OCI-LY7 (cell line): Measurements from ENCODE around the gene MYCBPAP. TPM values are rescaled to one million over a fixed set of nuclear protein-coding genes. Genes with fewer than 3 reads are reported as not detected.

ENCODE experiments used
- BruUV-seq: library from RNA; stranded (reverse); fragments of 400-500 nt; replicated peaks from 2 replicates; lab custom pipeline; 2021; lab: Mats Ljungman, UMichigan
- CTCF ChIA-PET: fragments of 300-600 bp; sonication (Branson Sonifier 250); formaldehyde crosslinking; loops from one replicate; lab custom pipeline; 2022; ENCODE audit warnings: antibody characterized with exemption; ENCODE audit not compliant: unreplicated experiment; lab: Charles Lee
- POLR2A ChIA-PET: fragments of 300-600 bp; sonication (Branson Sonifier 250); formaldehyde crosslinking; loops from one replicate; lab custom pipeline; 2022; ENCODE audit warnings: antibody characterized with exemption; lab: Charles Lee
- DNase-seq: peaks from one replicate; pipeline ENCODE4 v3.0.0-alpha.2; 2015; ENCODE audit warnings: low spot score
- H2AFZ ChIP-seq: fragments of 200-600 bp; sonication (generic), shearing (Covaris generic); 2 replicates; pipeline ENCODE4 v1.6.1; 2014; ENCODE audit warnings: mild to moderate bottlenecking, antibody characterized with exemption, low read length, moderate library complexity
- H3K27ac ChIP-seq: fragments of 200-600 bp; sonication (generic); 2 replicates; pipeline ENCODE4 v1.5.1; 2014; ENCODE audit warnings: mixed run types, low read depth, mild to moderate bottlenecking, moderate library complexity, low read length, inconsistent platforms; ENCODE audit not compliant: poor library complexity, severe bottlenecking
- H3K36me3 ChIP-seq: fragments of 200-600 bp; sonication (generic); 2 replicates; pipeline ENCODE4 v1.6.1; 2014; ENCODE audit warnings: mild to moderate bottlenecking, antibody characterized with exemption, low read length, moderate library complexity, mixed read lengths; ENCODE audit not compliant: insufficient read depth
- H3K4me1 ChIP-seq: fragments of 200-600 bp; sonication (generic); 2 replicates; pipeline ENCODE4 v1.5.1; 2014; ENCODE audit warnings: mild to moderate bottlenecking, low read length; ENCODE audit not compliant: insufficient read depth, poor library complexity, severe bottlenecking
- H3K4me2 ChIP-seq: fragments of 200-600 bp; sonication (generic); 2 replicates; pipeline ENCODE4 v1.6.1; 2014; ENCODE audit warnings: mild to moderate bottlenecking, low read length
- H3K4me3 ChIP-seq: fragments of 200-600 bp; sonication (generic); 2 replicates; pipeline ENCODE4 v1.5.1; 2014; ENCODE audit warnings: mild to moderate bottlenecking, low read depth, low read length; ENCODE audit not compliant: poor library complexity, severe bottlenecking
- H3K79me2 ChIP-seq: fragments of 200-600 bp; sonication (generic); 2 replicates; pipeline ENCODE4 v1.6.1; 2016; ENCODE audit warnings: low read depth, mild to moderate bottlenecking, low read length, moderate library complexity, mixed read lengths; ENCODE audit not compliant: insufficient read depth
- H3K9me2 ChIP-seq: fragments of 200-600 bp; sonication (generic); 2 replicates; pipeline ENCODE4 v1.6.1; 2016; ENCODE audit warnings: mild to moderate bottlenecking, low read length, mixed read lengths; ENCODE audit not compliant: insufficient read depth
- H3K9me3 ChIP-seq: fragments of 200-600 bp; sonication (generic); 2 replicates; pipeline ENCODE4 v1.6.1; 2014; ENCODE audit warnings: mild to moderate bottlenecking, mixed run types, low read length, mixed read lengths
- H4K20me1 ChIP-seq: fragments of 200-600 bp; sonication (generic); 2 replicates; pipeline ENCODE4 v1.6.1; 2014; ENCODE audit warnings: mild to moderate bottlenecking, antibody characterized with exemption, low read length, moderate library complexity, mixed read lengths; ENCODE audit not compliant: insufficient read depth
- CTCF ChIP-seq: fragments of 200-600 bp; sonication (generic); conservative IDR thresholded peaks from 2 replicates; pipeline ENCODE4 v1.5.1; 2014; ENCODE audit warnings: mild to moderate bottlenecking, antibody characterized with exemption, low read length, moderate library complexity, mixed read lengths
- EZH2phosphoT487 ChIP-seq: fragments of 200-600 bp; sonication (generic); IDR thresholded peaks from 2 replicates; pipeline ENCODE4 v1.6.1; 2018; ENCODE audit warnings: low read depth, borderline replicate concordance, mild to moderate bottlenecking, mixed run types, antibody characterized with exemption, low read length, moderate library complexity, mixed read lengths
- intact Hi-C: fragments of 100-400 bp; cut with micrococcal nuclease; formaldehyde crosslinking; loops from one replicate; pipeline ENCODE4 v1.10.0; 2022; ENCODE audit not compliant: unreplicated experiment
- total RNA-seq, 2 experiments: library from RNA; depleted of rRNA in 1 of 2; stranded (reverse); fragments of >200 nt in 1 of 2; shearing (Covaris generic) in 1 of 2; gene quantifications; 2 replicates each; pipeline ENCODE4 v1.2.3, GENCODE V29; 2014 to 2022

The MYCBPAP gene
- total RNA-seq, 2 experiments from 2014 or later = 5.0 to 6.8 TPM

GRCh38 chr17:50573866-50574611 lies 65.8 kb downstream of the MYCBPAP start:
- no peak overlapping the region for H3K27ac ChIP-seq
- H3K4me3 ChIP-seq = no peak overlapping the region
- H3K4me2 ChIP-seq = no peak overlapping the region
- no peaks in the 10 kb centered on the region for H4K20me1 ChIP-seq
- no peaks in the 10 kb centered on the region for H3K4me1 ChIP-seq
- intact Hi-C loops = no loop called here
- H3K36me3 ChIP-seq = no peaks in the 10 kb centered on the region
- TF ChIP-seq CTCF = no peak
- TF ChIP-seq EZH2phosphoT487 = no peak
- H3K9me2 ChIP-seq = no peaks in the 10 kb centered on the region
- CTCF ChIA-PET = no interaction called here
- no peaks in the 10 kb centered on the region for H3K9me3 ChIP-seq
- H3K79me2 ChIP-seq = no peaks in the 10 kb centered on the region
- BruUV-seq = no TSS peak
- DNase-seq = no peak
- no peak overlapping the region for H2AFZ ChIP-seq
- POLR2A ChIA-PET = no interaction called here

GRCh38 chr17:50575581-50576210 lies 67.5 kb downstream of the MYCBPAP start:
- no peak overlapping the region for H2AFZ ChIP-seq
- DNase-seq = no peak
- no peak overlapping the region for H3K27ac ChIP-seq
- TF ChIP-seq EZH2phosphoT487 (no peak), CTCF (0 out of 2 replicates have a peak, but pooled peaks have one; percentile 22)
- intact Hi-C loops = no loop called here
- POLR2A ChIA-PET = no interaction called here
- H4K20me1 ChIP-seq = no peaks in the 10 kb centered on the region
- CTCF ChIA-PET = no interaction called here
- no peaks in the 10 kb centered on the region for H3K4me1 ChIP-seq
- no peaks in the 10 kb centered on the region for H3K9me3 ChIP-seq
- no peaks in the 10 kb centered on the region for H3K79me2 ChIP-seq
- H3K4me2 ChIP-seq = no peak overlapping the region
- H3K9me2 ChIP-seq = no peaks in the 10 kb centered on the region
- no TSS peak for BruUV-seq
- no peak overlapping the region for H3K4me3 ChIP-seq
- no peaks in the 10 kb centered on the region for H3K36me3 ChIP-seq

GRCh38 chr17:50576864-50577263 lies 68.6 kb downstream of the MYCBPAP start:
- no peaks in the 10 kb centered on the region for H3K36me3 ChIP-seq
- ChIA-PET POLR2A (no interaction called here), CTCF (no interaction called here)
- no peak overlapping the region for H3K4me2 ChIP-seq
- TF ChIP-seq EZH2phosphoT487 (no peak), CTCF (no peak)
- DNase-seq = no peak
- intact Hi-C loops = no loop called here
- H2AFZ ChIP-seq = no peak overlapping the region
- H3K9me3 ChIP-seq = no peaks in the 10 kb centered on the region
- no peaks in the 10 kb centered on the region for H4K20me1 ChIP-seq
- H3K4me3 ChIP-seq = no peak overlapping the region
- no TSS peak for BruUV-seq
- H3K4me1 ChIP-seq = no peaks in the 10 kb centered on the region
- H3K79me2 ChIP-seq = no peaks in the 10 kb centered on the region
- H3K9me2 ChIP-seq = no peaks in the 10 kb centered on the region
- H3K27ac ChIP-seq = no peak overlapping the region
